Measurements from ENCODE around the gene FOXN1. TPM values are rescaled to one million over a fixed set of nuclear protein-coding genes. Genes with fewer than 3 reads are reported as not detected.

The FOXN1 gene
- total and polyA plus RNA-seq, 2 of the 13 experiments (the other 11 are each of a cell fraction or from before 2014, with no cell fraction given) = 0.01 TPM; not detected in 1

GRCh38 chr17:28571361-28572122 is 65.4 kb downstream of the FOXN1 start, which contains the start of gene PIGS (continued):
- TF ChIP-seq TRIM24 (CRISPR knock-in tag; IDR thresholded peaks at IDR 0.05) (no peak), SOX5 (CRISPR knock-in tag; IDR thresholded peaks at IDR 0.05; ENCODE audit: borderline replicate concordance) (no peak; the same call in 1 of the 2 replicates), ZNF781 (CRISPR knock-in tag; IDR thresholded peaks at IDR 0.05; ENCODE audit: borderline replicate concordance, not compliant biosample characterization) (peak; percentile 54), ZSCAN12 (CRISPR knock-in tag; IDR thresholded peaks at IDR 0.05) (no peak), SIX1 (CRISPR knock-in tag; IDR thresholded peaks at IDR 0.05; ENCODE audit: borderline replicate concordance) (no peak), POGZ (CRISPR knock-in tag; IDR thresholded peaks at IDR 0.05) (no peak), CC2D1A (CRISPR knock-in tag; IDR thresholded peaks at IDR 0.05) (no peak), ZNF512B (CRISPR knock-in tag; IDR thresholded peaks at IDR 0.05; ENCODE audit: borderline replicate concordance) (no peak), SRSF9 (IDR thresholded peaks at IDR 0.05; ENCODE audit: borderline replicate concordance, insufficient read depth, low read depth, low read length, poor library complexity, severe bottlenecking) (no peak), SNAI1 (CRISPR knock-in tag; IDR thresholded peaks at IDR 0.05; ENCODE audit: borderline replicate concordance) (no peak), ZNF800 (CRISPR knock-in tag; IDR thresholded peaks at IDR 0.05) (no peak), GPN1 (CRISPR knock-in tag; IDR thresholded peaks at IDR 0.05; ENCODE audit: borderline replicate concordance) (no peak), SNAPC2 (CRISPR knock-in tag; IDR thresholded peaks at IDR 0.05) (no peak), DNMT1 (CRISPR knock-in tag; IDR thresholded peaks at IDR 0.05) (no peak), ZNF589 (CRISPR knock-in tag; conservative IDR thresholded peaks at IDR 0.05) (no peak)
- TF ChIP-seq, protein P1, sequence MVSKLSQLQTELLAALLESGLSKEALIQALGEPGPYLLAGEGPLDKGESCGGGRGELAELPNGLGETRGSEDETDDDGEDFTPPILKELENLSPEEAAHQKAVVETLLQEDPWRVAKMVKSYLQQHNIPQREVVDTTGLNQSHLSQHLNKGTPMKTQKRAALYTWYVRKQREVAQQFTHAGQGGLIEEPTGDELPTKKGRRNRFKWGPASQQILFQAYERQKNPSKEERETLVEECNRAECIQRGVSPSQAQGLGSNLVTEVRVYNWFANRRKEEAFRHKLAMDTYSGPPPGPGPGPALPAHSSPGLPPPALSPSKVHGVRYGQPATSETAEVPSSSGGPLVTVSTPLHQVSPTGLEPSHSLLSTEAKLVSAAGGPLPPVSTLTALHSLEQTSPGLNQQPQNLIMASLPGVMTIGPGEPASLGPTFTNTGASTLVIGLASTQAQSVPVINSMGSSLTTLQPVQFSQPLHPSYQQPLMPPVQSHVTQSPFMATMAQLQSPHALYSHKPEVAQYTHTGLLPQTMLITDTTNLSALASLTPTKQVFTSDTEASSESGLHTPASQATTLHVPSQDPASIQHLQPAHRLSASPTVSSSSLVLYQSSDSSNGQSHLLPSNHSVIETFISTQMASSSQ (IDR thresholded peaks at IDR 0.05; ENCODE audit: low read depth) = no peak
- TF ChIP-seq, protein P1 (CRISPR knock-in tag; IDR thresholded peaks at IDR 0.05; ENCODE audit: borderline replicate concordance) = no peak; the same call in 1 of the 2 replicates
- TF ChIP-seq, protein P2, sequence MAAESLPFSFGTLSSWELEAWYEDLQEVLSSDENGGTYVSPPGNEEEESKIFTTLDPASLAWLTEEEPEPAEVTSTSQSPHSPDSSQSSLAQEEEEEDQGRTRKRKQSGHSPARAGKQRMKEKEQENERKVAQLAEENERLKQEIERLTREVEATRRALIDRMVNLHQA (CRISPR knock-in tag; IDR thresholded peaks at IDR 0.05) = no peak

All from HepG2 (cell line).